22Rv1 (cell line): ENCODE data around the gene GOLGA6C.
"Not testable (repeated sequence)": the region's sequence is repeated elsewhere in the genome, so short reads cannot be mapped to it uniquely, and the experiment has no call there.

ENCODE experiments used
- ZFX ChIP-seq: fragments of 450-650 bp; IDR thresholded peaks from 2 replicates; pipeline ENCODE4 v1.6.1; 2017; ENCODE audit warnings: antibody characterized with exemption, borderline replicate concordance
- TF ChIP-seq, protein P1 (sequence below): fragments of 450-650 bp; IDR thresholded peaks from 2 replicates; pipeline ENCODE4 v1.5.1; 2017; ENCODE audit warnings: mild to moderate bottlenecking

DNA sequence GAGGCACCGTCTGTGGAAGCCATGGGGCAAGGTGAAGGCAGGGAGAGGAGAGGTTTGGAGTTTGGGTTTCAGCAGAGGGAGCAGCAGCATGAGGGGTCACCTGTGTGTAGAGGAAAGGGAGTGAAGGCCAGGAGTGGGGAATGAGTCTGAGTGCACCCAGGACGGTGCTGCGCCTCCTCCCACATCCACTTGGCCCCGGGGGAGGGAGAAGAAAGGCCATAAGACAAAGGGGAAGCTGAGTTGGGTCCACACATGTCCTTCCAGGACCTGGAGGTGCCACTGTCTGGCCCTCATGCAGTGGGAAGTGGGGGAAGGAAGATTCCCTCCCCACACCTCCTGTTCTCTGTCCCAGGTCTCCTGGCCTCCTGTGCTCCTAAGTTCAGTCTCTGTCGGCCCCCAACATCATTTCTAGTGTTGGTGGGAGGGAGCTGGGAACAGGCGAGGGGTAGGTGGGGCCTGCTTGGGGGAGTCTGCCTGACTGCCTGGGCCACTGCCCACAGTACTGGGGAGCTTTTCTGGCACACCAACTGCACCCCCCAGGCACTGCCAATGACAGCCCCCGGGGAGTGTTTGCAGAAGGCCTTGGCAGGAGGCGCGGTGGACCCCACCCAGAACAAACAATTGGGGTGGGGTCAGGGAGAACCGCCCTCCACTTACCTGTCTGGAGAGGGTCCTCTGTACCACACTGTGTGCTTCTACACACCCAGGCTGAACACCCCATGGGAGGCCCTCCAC, 32.9 kb upstream of the GOLGA6C start:
- TF ChIP-seq, protein P1, sequence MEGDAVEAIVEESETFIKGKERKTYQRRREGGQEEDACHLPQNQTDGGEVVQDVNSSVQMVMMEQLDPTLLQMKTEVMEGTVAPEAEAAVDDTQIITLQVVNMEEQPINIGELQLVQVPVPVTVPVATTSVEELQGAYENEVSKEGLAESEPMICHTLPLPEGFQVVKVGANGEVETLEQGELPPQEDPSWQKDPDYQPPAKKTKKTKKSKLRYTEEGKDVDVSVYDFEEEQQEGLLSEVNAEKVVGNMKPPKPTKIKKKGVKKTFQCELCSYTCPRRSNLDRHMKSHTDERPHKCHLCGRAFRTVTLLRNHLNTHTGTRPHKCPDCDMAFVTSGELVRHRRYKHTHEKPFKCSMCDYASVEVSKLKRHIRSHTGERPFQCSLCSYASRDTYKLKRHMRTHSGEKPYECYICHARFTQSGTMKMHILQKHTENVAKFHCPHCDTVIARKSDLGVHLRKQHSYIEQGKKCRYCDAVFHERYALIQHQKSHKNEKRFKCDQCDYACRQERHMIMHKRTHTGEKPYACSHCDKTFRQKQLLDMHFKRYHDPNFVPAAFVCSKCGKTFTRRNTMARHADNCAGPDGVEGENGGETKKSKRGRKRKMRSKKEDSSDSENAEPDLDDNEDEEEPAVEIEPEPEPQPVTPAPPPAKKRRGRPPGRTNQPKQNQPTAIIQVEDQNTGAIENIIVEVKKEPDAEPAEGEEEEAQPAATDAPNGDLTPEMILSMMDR = not testable (repeated sequence)
- TF ChIP-seq ZFX = not testable (repeated sequence)
